ENCODE data around the gene GSTP1.
"Not testable (repeated sequence)": the region's sequence is repeated elsewhere in the genome, so short reads cannot be mapped to it uniquely, and the experiment has no call there.

The GSTP1 gene

GRCh38 chr11:67551127-67551526 is 32.5 kb upstream of the GSTP1 start:
- TF ChIP-seq CTCF (IDR thresholded peaks at IDR 0.05) = no peak
- H2AFZ ChIP-seq = no peak overlapping the region

GRCh38 chr11:67551697-67552096 is 31.9 kb upstream of the GSTP1 start:
- not testable (repeated sequence) for H3K79me2 ChIP-seq; H3K9me3 ChIP-seq (ENCODE audit: control insufficient read depth, low read length); H3K27me3 ChIP-seq (ENCODE audit: control insufficient read depth, insufficient read depth, low read length); H3K4me3 ChIP-seq (ENCODE audit: low read depth, low read length); H3K4me1 ChIP-seq; H3K36me3 ChIP-seq (ENCODE audit: control insufficient read depth, insufficient read depth, low read length); H3K4me2 ChIP-seq (ENCODE audit: low read length); H3K9ac ChIP-seq; H2AFZ ChIP-seq; H3K27ac ChIP-seq

More at GRCh38 chr11:67551127-67551526, 32.5 kb upstream of the GSTP1 start:
- Histone ChIP-seq H3K27me3 (ENCODE audit: control insufficient read depth, insufficient read depth, low read length) (no peaks in the 10 kb centered on the region), H3K9me3 (ENCODE audit: control insufficient read depth, low read length) (no peaks in the 10 kb centered on the region), H3K9ac (no peak overlapping the region), H3K4me1 (no peaks in the 10 kb centered on the region), H3K36me3 (ENCODE audit: control insufficient read depth, insufficient read depth, low read length) (no peaks in the 10 kb centered on the region), H3K79me2 (no peaks in the 10 kb centered on the region), H3K4me3 (ENCODE audit: low read depth, low read length) (no peak overlapping the region), H3K27ac (no peak overlapping the region), H3K4me2 (ENCODE audit: low read length) (no peak overlapping the region)

GRCh38 chr11:67556244-67556643 is 27.4 kb upstream of the GSTP1 start:
- no peak overlapping the region for H2AFZ ChIP-seq
- no peaks in the 10 kb centered on the region for H3K79me2 ChIP-seq
- H3K4me2 ChIP-seq (ENCODE audit: low read length) = no peak overlapping the region
- TF ChIP-seq CTCF (IDR thresholded peaks at IDR 0.05) = no peak
- no peaks in the 10 kb centered on the region for H3K9me3 ChIP-seq (ENCODE audit: control insufficient read depth, low read length)
- no peak overlapping the region for H3K4me3 ChIP-seq (ENCODE audit: low read depth, low read length)
- no peaks in the 10 kb centered on the region for H3K36me3 ChIP-seq (ENCODE audit: control insufficient read depth, insufficient read depth, low read length)
- no peaks in the 10 kb centered on the region for H3K27me3 ChIP-seq (ENCODE audit: control insufficient read depth, insufficient read depth, low read length)
- no peaks in the 10 kb centered on the region for H3K4me1 ChIP-seq
- no peak overlapping the region for H3K9ac ChIP-seq
- H3K27ac ChIP-seq = no peak overlapping the region

GRCh38 chr11:67558084-67558772 is 25.4 kb upstream of the GSTP1 start:
- no peak for TF ChIP-seq CTCF (IDR thresholded peaks at IDR 0.05)
- no peaks in the 10 kb centered on the region for H3K4me1 ChIP-seq
- no peak overlapping the region for H2AFZ ChIP-seq
- H3K36me3 ChIP-seq (ENCODE audit: control insufficient read depth, insufficient read depth, low read length) = no peaks in the 10 kb centered on the region
- H3K9ac ChIP-seq = no peak overlapping the region
- no peaks in the 10 kb centered on the region for H3K9me3 ChIP-seq (ENCODE audit: control insufficient read depth, low read length)
- no peak overlapping the region for H3K27ac ChIP-seq
- H3K27me3 ChIP-seq (ENCODE audit: control insufficient read depth, insufficient read depth, low read length) = no peaks in the 10 kb centered on the region
- H3K79me2 ChIP-seq = no peaks in the 10 kb centered on the region
- no peak overlapping the region for H3K4me2 ChIP-seq (ENCODE audit: low read length)
- no peak overlapping the region for H3K4me3 ChIP-seq (ENCODE audit: low read depth, low read length)

- TF ChIP-seq CTCF (IDR thresholded peaks at IDR 0.05) = no peak
- H3K27ac ChIP-seq = no peak overlapping the region
- no peaks in the 10 kb centered on the region for H3K36me3 ChIP-seq (ENCODE audit: control insufficient read depth, insufficient read depth, low read length)
- H3K4me3 ChIP-seq (ENCODE audit: low read depth, low read length) = no peak overlapping the region
- no peaks in the 10 kb centered on the region for H3K9me3 ChIP-seq (ENCODE audit: control insufficient read depth, low read length)
- no peaks in the 10 kb centered on the region for H3K79me2 ChIP-seq
- H3K4me2 ChIP-seq (ENCODE audit: low read length) = no peak overlapping the region
- H3K4me1 ChIP-seq = peaks cover 3% of the 10 kb centered on the region
- no peak overlapping the region for H2AFZ ChIP-seq
- no peaks in the 10 kb centered on the region for H3K27me3 ChIP-seq (ENCODE audit: control insufficient read depth, insufficient read depth, low read length)
- no peak overlapping the region for H3K9ac ChIP-seq
Measured at GRCh38 chr11:67561971-67562619, 21.5 kb upstream of the GSTP1 start.

All from parathyroid adenoma (tissue), 2 donors.